Measurements from ENCODE around the gene SV2B.

The SV2B gene

DNA sequence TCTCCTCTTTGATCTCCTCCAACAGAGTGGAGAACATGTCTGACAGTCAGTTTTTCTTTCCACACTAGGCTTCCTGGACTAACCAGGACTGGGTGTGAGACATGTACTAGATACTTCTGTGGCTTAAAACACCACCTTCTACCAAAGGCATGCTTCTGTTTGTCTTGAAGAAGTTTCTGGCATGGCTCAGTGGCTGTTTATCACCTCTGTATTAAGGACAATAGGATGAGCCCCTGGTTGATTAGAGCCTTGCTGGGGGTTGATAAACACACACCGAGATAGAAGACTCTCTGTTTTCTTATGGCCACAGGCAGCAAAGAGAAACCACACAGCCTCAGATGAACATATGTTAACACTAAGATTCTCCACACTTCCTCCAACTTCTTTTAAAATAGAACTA lies 40.5 kb downstream of the SV2B start:
- DNase-seq: no peak

- no peak for DNase-seq
Measured at GRCh38 chr15:91141097-91141496, 41.0 kb downstream of the SV2B start.

DNA sequence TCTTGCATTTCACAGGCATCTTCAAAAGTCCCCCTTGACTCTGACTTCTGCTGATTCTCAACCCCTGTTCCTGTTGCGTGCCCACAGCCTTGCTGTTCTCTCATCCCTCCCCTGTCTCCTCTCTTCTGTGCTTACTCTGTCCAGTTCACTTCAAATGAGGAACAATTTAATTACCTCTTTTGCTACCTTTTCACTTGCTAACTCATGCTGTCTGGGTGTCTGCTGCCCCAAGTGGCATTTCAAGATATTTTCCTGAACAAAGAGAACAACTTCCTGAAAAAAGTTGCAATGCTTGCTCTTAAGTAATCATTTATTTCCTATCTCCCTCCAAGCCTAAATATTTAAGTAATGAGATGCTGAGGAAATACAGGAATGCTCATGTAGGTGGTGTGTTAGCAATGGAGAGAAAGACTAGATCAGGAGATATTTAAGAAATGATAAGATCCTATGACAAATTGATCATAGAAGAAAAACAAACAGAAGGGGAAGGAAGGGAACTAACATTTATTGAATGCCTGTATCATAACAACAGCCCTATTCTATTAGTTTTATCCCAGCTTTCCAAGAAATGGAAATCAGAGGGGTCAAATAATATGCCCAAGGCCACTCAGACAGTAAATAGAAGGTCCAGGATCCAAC lies 42.2 kb downstream of the SV2B start:
- DNase-seq: no peak

GRCh38 chr15:91142946-91143345 lies 42.9 kb downstream of the SV2B start:
- DNase-seq: no peak

DNA sequence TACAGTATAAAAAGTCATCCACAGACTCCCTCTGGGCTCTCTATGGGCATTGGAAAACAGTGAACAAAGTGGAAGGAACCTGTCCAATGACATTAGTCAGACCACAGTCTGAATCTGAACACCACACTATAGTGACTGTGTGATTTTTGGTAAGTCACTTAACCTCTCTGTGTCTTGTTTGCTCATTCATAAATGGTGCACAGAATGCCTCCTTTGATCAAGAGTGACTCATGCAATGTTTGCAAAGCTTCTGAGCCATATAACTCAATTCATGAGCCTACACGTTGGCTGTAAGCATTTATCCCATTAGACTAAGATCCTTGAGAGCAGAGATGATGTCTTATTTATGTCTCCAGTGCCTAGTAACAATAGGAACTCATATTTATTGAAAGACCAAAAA lies 46.7 kb downstream of the SV2B start:
- DNase-seq: no peak

GRCh38 chr15:91148243-91148642 lies 48.2 kb downstream of the SV2B start:
- DNase-seq: no peak

GRCh38 chr15:91150502-91151160 lies 50.6 kb downstream of the SV2B start:
- no peak for DNase-seq

DNA sequence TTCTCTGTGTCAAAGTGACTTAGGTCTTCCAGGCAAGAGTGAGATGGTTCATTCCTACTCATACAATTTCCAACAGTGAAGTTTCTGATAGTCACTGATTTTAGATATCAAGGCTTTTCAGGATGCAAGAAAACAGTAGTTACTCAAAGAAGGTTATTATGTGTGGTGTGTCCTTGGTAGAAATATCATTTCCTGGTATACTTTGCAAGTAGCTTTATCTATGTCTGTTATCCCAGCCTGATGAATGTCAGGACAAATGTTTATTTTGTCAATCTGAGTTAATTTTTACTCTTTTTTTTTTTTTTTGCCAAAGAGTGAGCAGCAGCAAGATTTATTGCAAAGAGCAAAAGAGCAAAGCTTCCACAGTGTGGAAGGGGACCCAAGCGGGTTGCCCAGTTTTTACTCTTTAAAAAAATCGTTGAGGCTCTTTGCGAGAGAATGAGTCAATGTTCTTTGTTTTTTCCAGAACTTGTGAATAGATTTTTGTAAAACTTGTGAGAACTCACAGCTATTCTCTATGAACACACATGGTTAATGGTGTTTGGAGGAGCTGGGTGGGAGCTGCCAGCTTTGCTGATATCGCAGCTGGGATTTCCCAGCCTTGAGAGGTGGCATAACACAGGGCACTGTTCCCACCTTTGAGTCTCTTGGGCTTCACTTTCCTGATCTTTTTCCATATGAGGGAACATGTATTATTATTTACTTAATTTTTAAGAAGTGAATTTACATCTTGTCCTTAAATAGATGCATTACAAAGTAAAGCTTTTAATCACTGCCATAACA lies 51.9 kb downstream of the SV2B start:
- DNase-seq: no peak

DNA sequence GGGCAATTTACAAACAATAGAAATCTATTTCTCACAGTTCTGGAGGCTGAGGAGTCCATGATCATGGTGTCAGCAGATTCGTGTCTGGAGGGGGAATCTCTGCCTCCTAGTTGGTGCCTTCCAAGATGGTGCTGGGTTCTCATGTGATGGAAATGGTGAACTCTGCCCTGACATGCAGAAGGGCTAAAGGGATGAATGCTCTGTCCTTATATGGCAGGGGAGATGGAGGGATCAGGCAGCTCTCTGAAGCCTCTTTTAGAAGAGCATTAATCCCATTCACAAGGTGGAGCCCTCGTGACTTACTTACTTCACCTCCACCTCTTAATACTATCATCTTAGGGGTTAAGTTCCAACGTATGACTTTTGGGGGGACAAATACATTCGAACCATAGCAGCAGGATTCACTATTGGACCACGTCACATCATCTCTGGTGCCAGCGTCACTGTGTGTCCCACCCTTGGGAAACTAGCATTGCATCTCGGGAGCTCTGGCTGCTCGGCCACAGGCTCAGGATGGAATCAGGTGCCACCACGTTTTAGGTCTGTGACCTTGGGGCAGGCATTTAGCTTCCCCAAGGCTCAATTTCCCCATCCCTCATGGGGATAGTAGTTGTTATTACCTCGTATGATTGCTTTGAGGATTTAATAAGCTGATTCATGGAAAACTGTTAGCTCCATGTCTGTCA lies 53.0 kb downstream of the SV2B start:
- DNase-seq: no peak

DNA sequence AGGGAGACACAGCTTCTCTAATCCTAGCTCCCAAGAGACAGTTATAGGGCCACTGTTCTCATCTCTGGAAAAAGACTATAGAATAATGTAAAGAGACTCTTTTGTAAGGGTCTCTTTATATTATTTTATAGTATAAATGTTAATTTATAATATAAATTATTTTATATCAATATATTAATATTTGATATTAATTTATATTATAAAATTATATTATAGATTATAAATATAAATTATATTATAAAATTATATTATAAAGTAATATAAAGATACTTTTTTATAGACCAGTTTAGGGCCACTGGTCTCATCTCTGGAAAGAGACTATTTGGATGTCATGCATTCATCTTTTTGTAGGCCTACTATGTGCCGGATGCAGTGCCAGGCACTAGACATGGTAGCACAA lies 53.9 kb downstream of the SV2B start:
- DNase-seq: no peak

DNA sequence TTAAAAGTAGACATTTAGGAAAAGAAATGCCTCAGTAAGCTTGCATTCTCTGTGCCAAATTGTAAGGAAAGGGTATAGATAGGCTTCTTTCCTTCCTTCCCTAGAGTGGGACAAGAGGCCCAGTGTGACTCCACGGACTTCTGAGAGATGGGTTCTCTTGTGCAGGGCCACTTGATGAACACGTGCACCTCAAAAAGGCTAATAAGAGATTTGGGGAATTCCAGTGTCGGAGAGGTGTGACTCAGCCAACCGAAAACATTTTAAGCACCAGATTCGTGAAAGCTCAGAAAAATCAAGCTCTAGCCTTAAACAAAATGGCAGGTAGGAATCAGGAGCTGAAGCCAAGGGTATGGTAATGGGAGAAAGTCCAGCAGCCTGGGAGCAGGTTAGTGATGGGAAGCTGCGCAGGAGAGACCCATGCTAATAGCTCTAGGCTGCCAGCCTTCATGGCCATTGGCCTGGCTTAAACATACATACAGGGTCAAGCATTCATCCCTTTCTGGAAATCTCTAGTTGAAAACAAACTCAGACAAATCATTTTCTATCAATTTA lies 56.2 kb downstream of the SV2B start:
- DNase-seq: no peak

GRCh38 chr15:91158415-91159394 lies 58.6 kb downstream of the SV2B start:
- no peak for DNase-seq

GRCh38 chr15:91165850-91166249 lies 65.8 kb downstream of the SV2B start:
- DNase-seq: no peak

- no peak for DNase-seq
Measured at GRCh38 chr15:91168457-91168856, 68.4 kb downstream of the SV2B start.

DNA sequence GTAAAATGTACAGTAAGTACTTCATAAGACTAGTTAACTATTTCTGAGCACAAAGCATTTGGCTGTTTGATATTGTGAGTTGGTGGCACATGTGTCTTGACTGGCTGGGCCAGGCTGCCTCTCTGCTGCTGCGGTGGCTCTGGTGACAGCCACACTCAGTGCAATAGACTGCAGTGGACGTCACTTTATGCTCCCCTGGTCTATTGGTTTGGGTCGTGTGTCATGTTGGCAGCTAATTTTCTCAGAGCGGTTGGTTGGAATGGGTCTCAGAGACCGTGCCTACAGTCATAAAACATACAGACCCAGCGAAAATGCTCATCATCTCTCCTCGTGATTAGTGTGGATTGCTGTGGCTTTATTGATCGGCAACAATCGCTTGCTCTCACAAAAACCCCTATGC lies 71.3 kb downstream of the SV2B start:
- no peak for DNase-seq

DNA sequence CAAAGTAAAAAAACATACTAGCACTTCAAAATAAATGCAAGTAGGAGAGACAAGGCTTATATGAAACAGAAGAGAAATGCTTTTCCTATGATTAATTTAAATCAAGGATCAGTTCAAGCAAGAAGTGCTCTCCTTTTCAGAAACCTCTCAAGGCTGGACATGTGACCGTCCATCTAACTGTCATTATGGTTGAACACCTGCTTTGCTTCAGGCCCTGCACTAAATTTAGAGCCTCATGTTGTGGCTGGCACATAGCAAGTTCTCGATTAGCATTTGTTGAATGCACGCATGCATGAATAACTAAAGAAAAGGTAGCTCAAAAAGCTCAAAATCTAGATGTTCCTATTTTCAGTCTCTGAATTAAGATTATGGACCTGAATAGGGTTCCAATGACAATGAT lies 82.0 kb downstream of the SV2B start:
- DNase-seq: no peak

DNA sequence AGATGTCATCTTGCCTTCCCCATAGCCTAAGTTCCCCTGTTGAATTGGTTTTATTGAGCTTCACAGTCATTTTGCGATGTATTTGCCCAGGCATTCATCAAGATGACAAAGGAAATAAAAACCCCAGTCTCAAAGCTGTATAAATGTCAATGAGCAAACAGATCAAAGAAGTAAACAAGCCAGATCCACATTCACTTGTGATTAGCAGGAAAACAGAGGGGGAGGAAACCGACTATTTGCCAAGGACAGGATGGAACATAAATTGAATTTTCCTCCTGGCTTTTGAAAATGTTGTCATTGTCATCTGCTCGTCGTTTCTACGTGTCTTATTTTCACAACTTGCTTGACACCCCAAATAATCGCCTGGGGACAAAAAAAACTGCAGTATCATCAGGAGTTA lies 83.5 kb downstream of the SV2B start:
- no peak for DNase-seq

- no peak for DNase-seq
Measured at GRCh38 chr15:91184441-91184840, 84.4 kb downstream of the SV2B start.

DNA sequence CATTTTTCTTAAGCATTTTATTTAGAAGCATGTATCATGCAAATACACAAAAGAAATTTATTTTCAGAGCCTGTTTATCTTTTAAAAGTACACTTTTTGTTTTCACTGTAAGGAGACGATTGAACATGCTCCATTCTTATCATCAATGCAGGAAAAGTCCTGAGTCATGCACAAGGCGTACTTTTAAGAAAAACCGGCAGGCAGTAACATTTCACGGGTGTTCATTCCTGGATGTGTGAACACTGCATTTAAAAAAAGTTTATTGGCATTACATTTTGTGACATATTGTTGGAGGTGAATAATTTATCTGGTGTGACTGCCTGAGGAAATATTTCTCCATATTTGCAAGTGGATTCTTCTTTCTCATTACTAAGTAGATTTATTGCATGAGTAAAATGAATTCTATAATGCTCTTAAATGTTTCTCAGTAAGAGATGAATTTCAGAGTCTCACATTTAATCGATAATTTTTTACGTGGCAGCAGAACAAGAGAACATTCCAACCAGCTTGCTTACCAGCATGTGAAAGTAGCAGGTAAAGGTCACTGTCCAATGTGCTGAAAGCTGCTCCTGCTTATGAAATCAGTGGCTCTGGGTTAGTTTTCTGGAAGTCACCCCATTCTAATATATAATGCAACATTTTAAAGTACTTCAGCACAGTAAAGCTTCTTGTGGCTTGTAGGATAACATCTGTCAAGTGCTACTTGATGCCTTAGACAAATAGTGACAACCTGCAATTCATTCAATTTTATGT lies 87.0 kb downstream of the SV2B start:
- DNase-seq: peak; percentile 1

GRCh38 chr15:91192285-91192684 lies 92.2 kb downstream of the SV2B start:
- DNase-seq: no peak

- no peak for DNase-seq
Measured at GRCh38 chr15:91192690-91193377, 92.8 kb downstream of the SV2B start.
